Neutrophil (primary cell): Measurements from ENCODE around the gene KHDC4.

Source experiments
- H3K27ac ChIP-seq: fragments of 200-600 bp; sonication (generic); 2 replicates; pipeline ENCODE4 v1.5.1; 2016; ENCODE audit warnings: mild to moderate bottlenecking, moderate library complexity
- H3K27me3 ChIP-seq: fragments of 200-600 bp; sonication (generic); 2 replicates; pipeline ENCODE4 v1.6.0; 2016; ENCODE audit warnings: mild to moderate bottlenecking
- H3K36me3 ChIP-seq: fragments of 200-600 bp; sonication (generic); 2 replicates; pipeline ENCODE4 v1.5.1; 2017
- H3K4me1 ChIP-seq, 2 experiments: fragments of 200-600 bp in 1 of 2; sonication (generic) in 1 of 2; 1 replicate in 1 of 2; 2 replicates in 1 of 2; pipeline versions ENCODE4 v1.5.1 to v1.6.1; 2013 to 2016; ENCODE audit warnings: low read depth in 1 of 2, low read length in 1 of 2, mild to moderate bottlenecking in 1 of 2, moderate library complexity in 1 of 2; ENCODE audit not compliant: control insufficient read depth in 1 of 2, insufficient read depth in 1 of 2
- H3K4me3 ChIP-seq, 2 experiments: fragments of 200-600 bp in 1 of 2; sonication (generic) in 1 of 2; 1 replicate in 1 of 2; 2 replicates in 1 of 2; pipeline ENCODE4 v1.5.1; 2013 to 2016; ENCODE audit warnings: low read depth in 1 of 2, low read length in 1 of 2, mild to moderate bottlenecking in 1 of 2, moderate library complexity in 1 of 2
- H3K9me3 ChIP-seq: fragments of 200-600 bp; sonication (generic); 2 replicates; pipeline ENCODE4 v1.5.1; 2016
- CTCF ChIP-seq: fragments of 200-600 bp; sonication (generic); IDR thresholded peaks from 2 replicates; pipeline ENCODE4 v1.5.1; 2016; ENCODE audit warnings: antibody characterized with exemption

KHDC4 gene

GRCh38 chr1:155951753-155952504, 17.7 kb upstream of the KHDC4 start:
- H3K4me1 ChIP-seq: peaks cover 2 to 3% of the 10 kb centered on the region in 2 experiments
- peak overlapping the region; percentile 37 for H3K27ac ChIP-seq
- H3K36me3 ChIP-seq: peaks cover 99% of the 10 kb centered on the region
- H3K9me3 ChIP-seq: peaks cover 12% of the 10 kb centered on the region
- no peak for TF ChIP-seq CTCF
- no peaks in the 10 kb centered on the region for H3K27me3 ChIP-seq
- no peak overlapping the region for H3K4me3 ChIP-seq

GRCh38 chr1:155950829-155951228, 16.6 kb upstream of the KHDC4 start:
- H3K27me3 ChIP-seq: no peaks in the 10 kb centered on the region
- H3K9me3 ChIP-seq: peaks cover 12% of the 10 kb centered on the region
- no peak overlapping the region for H3K4me3 ChIP-seq
- peak overlapping the region; percentile 47 for H3K27ac ChIP-seq
- H3K36me3 ChIP-seq: peaks cover 99% of the 10 kb centered on the region
- H3K4me1 ChIP-seq: peaks cover 13 to 14% of the 10 kb centered on the region in 2 experiments
- no peak for TF ChIP-seq CTCF

GRCh38 chr1:155947741-155948140, 13.5 kb upstream of the KHDC4 start:
- Histone ChIP-seq H3K9me3 (peaks cover 12% of the 10 kb centered on the region), H3K4me1 (peaks cover 36% of the 10 kb centered on the region in 2 experiments), H3K36me3 (peaks cover 82% of the 10 kb centered on the region), H3K27me3 (no peaks in the 10 kb centered on the region), H3K4me3 (no peak overlapping the region), H3K27ac (peak overlapping the region; percentile 83)
- no peak for TF ChIP-seq CTCF

GRCh38 chr1:155947292-155947691, 13.1 kb upstream of the KHDC4 start:
- H3K4me1 ChIP-seq: peaks cover 39 to 40% of the 10 kb centered on the region in 2 experiments
- no peak overlapping the region for H3K4me3 ChIP-seq
- no peaks in the 10 kb centered on the region for H3K27me3 ChIP-seq
- peaks cover 78% of the 10 kb centered on the region for H3K36me3 ChIP-seq
- peak overlapping the region; percentile 83 for H3K27ac ChIP-seq
- TF ChIP-seq CTCF: no peak
- peaks cover 9% of the 10 kb centered on the region for H3K9me3 ChIP-seq

- Histone ChIP-seq H3K27ac (peak overlapping the region; percentile 83), H3K9me3 (peaks cover 3% of the 10 kb centered on the region), H3K4me3 (peak overlapping the region in 1 of 2 experiments; percentile 3), H3K4me1 (peaks cover 45 to 46% of the 10 kb centered on the region in 2 experiments), H3K36me3 (peaks cover 72% of the 10 kb centered on the region), H3K27me3 (no peaks in the 10 kb centered on the region)
- TF ChIP-seq CTCF: no peak
Measured at GRCh38 chr1:155946633-155947219, 12.5 kb upstream of the KHDC4 start.
